OCI-M1 (cell line): ENCODE results near the gene EDAR.

Experiments used
- DNase-seq: peaks from one replicate; lab custom pipeline; 2025; lab: John Stamatoyannopoulos, UW

The EDAR gene

DNA sequence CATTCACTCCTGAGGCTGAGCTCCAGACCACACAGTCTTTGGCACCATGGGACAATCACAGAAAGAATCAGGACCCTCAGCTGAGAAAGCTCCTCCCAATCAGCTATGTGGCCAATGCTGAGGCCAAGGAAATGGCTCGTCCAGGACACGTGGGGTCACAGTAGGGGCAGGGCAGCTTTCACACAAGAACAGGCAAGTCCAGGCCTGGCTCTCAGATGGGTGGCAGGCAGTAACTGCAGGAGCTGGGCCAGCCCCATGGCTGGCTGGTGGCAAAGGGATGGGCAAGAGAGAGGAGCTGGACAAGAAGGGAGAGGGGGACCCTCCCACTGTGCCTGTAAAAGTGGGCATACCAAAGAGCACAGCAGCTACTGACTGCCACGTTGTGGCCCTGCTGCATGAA lies 12.2 kb upstream of the EDAR start:
- DNase-seq = no peak

DNA sequence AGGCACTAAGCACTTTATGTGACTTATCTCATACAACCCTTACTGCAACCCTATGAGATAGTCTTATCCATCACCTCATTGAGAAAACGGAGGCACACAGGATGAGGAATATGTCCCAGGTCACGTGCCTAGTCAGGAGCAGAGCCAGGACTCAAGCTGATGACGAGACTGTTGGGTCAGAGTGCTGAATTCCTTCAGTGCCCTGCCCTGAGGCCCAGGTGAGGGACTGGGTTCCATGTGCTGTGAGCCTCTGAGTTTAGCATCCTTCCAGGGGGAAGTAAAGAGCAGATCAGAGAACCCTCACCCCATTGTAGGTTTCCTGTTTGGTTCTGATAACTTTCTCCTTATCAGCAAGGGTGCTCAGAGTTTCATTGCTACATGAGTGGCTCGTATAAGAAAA lies 11.7 kb upstream of the EDAR start:
- peak; percentile 2 for DNase-seq

DNA sequence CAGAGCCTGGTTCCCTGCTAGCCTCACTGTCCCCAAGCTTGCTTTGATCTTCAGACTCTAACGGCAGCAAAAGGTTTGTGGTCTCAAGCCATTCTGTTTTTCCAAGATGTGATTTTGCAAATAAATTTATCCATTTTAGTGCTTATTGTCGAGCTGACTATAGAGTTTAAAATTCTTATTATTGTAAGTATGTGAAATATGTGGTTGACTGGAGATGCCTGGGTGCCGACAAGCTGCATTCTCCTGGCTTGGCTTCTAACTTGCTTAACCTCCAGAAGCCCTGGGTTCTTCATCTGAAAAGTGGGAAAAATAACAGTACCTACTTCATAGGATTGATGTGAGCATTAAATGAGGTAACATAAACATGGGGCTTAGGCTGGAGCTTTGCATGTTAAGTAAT lies 9.9 kb upstream of the EDAR start:
- DNase-seq = no peak

DNA sequence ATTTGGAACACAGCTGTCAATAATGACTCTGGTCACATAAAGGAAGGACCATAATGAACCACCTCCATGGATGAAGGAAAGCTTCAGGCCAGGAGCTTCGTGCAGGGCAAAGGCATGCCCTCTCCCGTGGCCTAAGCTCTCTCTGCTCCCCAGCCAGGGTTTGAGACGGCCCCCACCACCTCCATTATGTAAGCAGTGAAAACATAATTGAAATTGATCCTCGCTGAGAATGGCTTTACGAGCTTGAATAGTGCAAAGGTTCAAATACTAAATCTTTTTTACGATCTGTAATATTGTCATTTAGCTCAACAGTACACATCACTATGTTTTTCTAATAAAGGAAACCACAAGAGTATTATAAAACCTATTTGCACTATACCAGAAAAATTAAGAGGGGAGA lies 5.2 kb upstream of the EDAR start:
- no peak for DNase-seq

- DNase-seq = no peak
Measured at GRCh38 chr2:108993095-108993937, 4.3 kb upstream of the EDAR start.

DNA sequence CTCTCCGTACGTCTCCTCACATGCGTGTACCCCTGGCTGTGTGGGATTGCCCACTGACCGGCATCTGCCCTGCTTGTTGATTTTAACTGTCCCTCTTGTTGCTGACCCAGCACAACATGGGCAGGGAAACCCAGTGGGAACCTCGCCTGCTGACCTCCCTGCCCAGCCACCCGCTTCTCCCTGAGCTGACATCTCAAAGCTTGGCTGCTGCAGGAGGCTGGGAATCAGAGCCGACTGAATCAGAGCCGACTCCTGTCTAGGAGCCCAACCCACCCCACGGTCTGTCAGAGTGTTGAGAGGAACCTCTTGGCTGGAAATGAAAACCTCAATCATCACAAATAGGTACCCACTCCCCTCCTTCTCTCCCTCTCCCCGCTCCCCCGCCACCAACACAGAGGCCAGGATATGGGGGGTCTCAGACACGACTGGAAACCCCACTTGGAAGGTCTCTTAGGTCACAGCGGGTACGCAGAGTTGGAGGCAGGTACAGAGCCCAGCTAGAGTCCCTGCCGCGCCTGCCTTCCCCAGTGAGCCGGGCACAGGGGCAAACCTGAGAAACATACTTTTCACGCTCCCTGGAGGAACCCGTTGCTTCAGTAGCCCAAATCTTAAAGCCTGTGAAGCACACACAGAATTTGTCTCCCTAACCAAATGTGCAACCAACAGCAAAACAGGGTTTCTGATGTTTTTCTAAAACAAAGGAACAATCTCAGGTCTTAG lies 784 bp downstream of the EDAR start:
- no peak for DNase-seq

GRCh38 chr2:108986916-108987510 lies 2.0 kb downstream of the EDAR start:
- no peak for DNase-seq

DNA sequence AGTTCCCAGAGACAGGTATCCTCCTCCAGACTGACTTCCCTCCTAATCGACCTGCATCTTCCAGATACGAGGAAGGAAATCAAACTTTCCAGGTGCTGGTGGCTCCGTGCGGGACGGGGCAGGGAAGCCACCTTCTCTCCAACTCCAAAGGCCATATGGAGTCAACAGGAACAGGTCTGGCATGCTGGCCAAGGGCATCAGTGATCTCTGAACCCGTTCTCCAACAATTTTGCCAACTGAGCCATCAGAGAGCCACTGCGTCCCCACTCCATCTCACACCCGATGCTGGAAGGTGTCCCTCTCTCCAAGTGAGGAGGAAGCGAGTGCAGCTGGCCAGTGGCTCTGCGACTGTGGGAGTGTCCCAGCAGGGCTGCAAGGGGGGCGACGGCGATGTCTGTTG lies 5.4 kb downstream of the EDAR start:
- DNase-seq = no peak

DNA sequence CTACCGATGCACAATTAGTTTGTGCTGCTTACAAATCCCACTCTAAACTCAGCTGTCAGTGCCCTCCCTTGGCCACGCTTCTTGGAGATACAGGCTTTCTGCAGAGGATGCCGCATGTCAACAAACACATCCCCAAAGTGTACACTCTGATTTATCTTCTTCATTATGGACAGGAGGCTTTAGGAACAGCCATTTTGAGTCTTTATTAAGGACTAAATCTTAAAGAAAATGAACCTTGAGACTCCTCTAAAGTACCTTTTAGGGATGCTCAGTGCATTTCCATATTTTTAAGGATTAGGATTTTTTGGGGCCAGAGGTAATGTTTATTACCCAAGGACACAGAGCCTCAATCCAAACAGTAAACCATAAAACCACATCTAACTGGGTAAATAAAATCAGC lies 6.0 kb downstream of the EDAR start:
- DNase-seq = no peak

- no peak for DNase-seq
Measured at GRCh38 chr2:108982259-108982679, 6.8 kb downstream of the EDAR start.

DNA sequence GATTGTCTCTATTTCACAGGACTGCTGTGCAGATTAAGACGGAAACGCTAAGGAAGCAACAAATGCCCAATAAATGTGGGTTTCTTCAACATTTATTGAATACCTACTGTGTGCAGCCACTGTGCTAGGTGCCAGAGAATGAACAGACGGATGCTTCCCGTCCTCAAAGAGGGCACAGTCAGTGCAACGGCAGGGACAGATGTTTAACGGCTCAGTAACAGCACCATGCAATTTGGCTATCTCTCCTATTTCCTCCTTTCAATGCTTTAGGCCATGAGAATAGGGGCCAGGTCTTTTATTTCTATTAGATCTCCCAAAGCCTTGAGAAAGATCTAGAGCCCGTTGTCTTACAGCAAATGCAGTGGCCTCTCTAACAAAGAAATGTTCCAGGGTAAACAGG lies 7.2 kb downstream of the EDAR start:
- no peak for DNase-seq

DNA sequence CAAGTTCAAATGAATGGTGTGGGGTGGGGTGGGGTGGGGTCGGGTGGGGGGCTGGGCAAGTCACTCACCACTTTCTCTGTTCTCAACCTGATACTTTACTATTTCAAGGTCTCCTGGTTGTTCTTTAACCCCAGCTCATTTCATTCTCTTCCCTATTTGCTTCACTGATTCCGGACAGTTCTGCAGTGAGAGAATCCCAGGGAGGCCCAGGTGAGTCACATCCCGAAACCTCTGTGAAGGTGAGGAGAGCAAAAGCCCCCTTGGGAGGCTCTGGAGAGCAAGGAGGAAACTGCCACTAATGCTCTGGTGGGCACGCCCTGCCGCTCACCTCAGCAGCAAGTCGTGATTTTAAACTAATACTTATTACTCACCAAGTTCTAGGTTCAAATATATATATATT lies 8.9 kb downstream of the EDAR start:
- DNase-seq = no peak

DNA sequence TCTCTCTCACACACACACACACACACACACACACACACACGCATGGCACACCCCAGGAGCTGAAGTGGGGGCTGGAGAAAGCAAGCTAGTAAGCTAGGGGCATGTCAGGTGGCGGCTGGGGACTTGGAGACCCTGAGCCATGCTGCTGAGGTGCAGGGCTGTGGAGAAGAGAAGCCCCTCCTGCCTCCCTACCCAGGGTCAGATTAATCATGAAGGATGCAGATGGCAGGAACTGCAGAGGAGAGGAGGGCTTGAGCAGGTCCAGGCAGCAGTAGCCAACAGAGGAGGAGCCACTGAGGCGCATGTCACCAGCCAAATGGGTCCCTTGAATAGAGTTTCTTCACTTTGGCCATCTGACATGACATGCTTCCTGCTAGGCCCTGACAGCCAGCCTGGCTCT lies 9.6 kb downstream of the EDAR start:
- no peak for DNase-seq

DNA sequence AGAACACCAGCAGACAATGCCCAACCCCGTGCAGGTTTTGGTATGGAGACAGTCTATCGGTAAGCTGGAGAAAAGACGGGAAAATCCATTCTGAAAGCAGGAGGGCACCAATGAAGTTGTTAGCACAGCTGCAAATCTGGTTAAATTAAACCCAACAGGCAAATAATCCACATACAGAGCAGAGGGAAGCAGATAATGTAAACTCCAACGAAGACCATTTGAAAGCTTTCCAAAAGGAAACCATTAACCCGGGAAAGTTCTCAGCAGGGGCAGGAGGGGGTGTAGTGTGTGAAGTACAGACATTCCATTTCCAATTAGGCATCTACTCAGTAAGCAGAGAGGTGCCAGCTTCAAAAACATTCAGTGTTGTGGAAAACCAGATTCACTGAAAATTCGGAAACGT lies 10.3 kb downstream of the EDAR start:
- no peak for DNase-seq

- DNase-seq = no peak
Measured at GRCh38 chr2:108975613-108976435, 13.2 kb downstream of the EDAR start.

- peak; percentile 61 for DNase-seq
Measured at GRCh38 chr2:108974674-108975073, 14.3 kb downstream of the EDAR start.

DNA sequence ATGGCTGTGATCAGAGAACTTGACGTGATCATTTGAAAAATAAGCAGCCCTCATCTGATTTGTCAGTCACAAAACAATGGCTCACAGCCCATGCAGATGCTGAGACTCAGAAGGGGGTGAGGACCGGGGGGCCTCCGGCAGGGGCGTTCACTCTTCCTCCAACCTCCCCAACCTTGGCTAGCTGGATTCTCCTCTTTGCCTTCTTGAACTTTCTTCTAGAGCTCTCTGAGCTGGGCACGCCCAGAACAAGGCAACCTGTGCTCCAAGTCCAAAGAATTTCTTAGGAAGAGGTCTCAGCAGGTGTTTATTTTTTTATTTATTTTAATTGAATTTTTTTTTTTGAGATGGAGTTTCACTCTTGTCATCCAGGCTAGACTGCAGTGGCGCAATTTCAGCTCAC lies 16.4 kb downstream of the EDAR start:
- DNase-seq = no peak

DNA sequence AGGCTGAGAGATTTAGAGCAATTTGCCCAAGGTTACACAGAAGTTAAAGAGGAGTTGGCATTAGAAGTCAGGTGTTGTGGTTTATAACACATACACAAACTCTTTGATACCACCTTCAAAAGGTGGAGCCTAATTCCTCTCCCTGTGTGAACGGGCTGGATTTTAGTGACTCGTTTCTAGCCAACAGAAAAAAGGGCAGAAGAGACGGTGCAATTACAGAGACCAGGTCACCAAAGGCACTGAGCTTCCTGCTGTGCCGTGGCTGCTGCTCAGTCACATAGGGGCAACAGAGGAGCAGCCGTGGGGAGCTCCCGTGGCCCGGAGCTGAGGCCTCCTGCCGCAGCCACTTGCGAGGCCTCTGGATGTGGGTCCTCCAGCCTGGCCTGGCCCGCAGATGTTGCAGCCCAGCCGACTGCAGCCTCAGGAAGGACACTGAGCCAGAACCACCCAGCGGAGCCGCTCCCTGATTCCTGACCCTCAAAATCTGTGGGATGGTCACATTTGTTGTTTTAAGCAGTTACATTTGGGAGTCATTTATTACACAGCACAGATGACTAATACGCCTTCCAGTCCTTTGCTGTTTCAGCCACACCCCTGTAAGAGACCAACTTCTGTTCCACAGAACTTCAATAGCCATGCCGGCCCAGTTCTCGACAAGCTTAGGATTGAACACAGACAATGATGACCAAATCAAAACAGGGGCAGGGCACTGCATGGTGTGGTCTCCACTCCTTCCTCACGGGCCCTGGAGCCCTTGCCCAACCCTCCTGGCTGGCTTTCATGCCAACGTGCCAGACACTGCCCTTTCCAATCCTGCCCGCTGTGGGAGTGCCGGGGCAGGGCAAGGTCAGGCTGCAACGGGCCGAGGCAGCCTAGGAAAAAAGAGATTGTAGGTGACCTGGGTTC lies 17.1 kb downstream of the EDAR start:
- no peak for DNase-seq

DNA sequence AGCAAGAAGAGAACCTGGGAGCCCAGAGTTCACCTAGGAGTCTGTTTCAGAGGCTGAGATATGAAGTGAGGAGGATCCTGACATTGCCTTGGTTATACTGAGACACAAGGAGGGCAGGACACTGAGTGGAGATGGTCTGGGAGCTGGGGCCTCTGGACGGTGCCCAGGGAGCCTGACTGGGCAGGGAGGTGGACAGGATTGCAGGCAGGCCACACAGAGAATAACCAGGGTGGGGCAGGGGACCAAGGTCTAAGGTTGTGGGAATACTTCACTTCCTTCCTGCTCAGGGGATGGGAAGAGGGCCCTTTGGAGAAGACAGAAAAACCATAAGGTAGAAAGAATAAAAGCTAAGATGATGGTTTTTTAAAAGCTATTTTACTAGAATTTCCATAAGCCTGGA lies 18.7 kb downstream of the EDAR start:
- DNase-seq = no peak

GRCh38 chr2:108969856-108970255 lies 19.2 kb downstream of the EDAR start:
- no peak for DNase-seq

GRCh38 chr2:108968619-108969018 lies 20.4 kb downstream of the EDAR start:
- peak; percentile 5 for DNase-seq
